HG03066 (cell line): ENCODE measurements around the gene SLCO2A1.

ENCODE experiments used
- ATAC-seq: cut with Tn5 transposase; IDR thresholded peaks from one replicate; pipeline ENCODE4 v1.9.1; 2021; ENCODE audit warnings: low read depth; ENCODE audit not compliant: unreplicated experiment

SLCO2A1 gene

DNA sequence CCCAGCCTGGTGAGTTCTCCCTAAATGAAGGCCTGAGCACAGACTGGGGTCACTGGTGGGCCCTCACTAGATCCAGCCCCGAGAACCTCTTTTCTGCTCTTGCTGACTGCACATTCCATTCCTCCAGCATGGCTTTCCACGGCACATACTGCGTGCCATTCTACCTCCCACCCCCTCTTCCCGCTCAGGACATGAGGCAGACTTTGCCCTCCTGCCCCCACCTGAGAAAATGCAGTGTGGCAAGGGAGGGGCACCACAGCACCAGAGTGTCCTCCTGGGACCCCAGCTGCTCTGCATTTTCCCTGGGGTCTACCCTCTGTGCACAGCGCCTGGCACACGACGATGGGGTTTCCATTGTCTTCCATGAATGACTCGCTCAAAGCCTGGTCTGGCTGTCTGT, 6.1 kb upstream of the SLCO2A1 start:
- no peak for ATAC-seq

DNA sequence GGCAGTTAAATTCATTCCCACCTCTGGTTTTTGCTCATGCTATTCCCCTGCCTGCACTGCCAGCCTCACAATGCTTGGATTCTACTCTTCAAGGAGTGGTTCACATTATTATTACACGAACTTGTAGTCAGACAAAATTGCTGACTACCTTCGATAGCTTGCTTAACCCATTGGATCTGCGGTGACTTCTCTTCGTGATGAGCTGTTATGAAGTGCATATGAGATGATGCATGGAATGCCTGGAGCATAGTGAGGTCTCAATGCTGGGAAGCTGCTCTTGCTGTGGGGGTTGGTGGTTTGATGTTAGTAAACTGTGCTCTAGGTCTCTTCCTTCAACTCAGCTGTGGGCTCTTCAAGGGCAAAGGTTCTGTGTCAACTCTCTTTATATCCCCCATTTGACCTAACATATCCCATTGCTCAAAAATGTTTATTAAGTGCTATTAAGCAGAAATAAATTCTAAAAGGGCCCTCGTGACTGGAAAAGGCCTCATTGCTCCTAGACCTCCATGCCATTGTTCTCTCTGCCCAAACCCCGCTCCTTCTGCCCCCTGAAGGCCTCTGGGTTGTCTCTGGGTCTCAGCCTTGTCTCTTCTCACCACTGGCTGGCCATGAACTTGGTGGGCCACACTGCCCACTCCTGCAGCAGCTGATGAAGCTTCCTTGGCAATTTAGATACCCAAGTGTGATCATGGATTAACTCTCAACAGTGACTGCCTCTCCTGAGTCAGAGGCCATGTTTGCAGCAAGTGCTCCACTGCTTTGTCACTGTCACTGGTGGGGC, 4.5 kb upstream of the SLCO2A1 start:
- no peak for ATAC-seq

DNA sequence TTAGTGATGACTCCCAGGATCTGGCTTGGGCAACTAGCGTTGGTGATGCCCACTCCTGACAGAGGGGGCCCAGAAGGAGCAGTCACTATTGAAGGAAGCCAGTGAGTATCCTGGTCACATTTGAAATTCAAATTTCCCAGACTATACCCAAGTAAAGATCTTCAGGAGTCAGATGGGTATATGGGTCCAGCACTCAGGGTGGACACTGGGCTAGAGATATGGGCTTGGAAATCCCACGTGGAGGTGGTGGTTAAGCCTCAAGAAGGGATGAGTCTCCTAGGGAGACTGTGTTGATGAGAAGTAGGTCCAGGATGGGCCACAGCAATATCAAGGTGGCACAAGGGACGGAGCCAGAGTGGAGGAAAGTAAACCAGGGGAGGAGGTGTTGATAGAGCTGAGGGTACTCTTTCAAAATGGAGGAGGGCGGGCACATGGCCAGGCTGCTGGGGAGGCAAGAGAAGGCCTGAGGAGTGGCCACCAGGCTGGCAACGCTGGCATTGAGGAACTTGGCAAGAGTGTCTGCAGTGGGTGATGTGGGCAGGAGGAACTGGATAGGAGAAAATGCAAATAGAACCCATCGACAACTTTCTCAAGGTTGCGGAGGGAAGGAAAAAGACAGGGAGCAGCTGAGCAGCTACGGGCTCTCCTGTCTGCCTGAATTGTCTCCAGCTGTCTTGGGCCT, 3.7 kb upstream of the SLCO2A1 start:
- ATAC-seq: no peak

GRCh38 chr3:134031348-134031915, 1.7 kb upstream of the SLCO2A1 start:
- no peak for ATAC-seq

- no peak for ATAC-seq
These were observed 938 bp upstream of the SLCO2A1 start for GRCh38 chr3:134030379-134031347.

- ATAC-seq: no peak
These were observed 430 bp downstream of the SLCO2A1 start for GRCh38 chr3:134029256-134029733.

GRCh38 chr3:134028486-134029255, 1.1 kb downstream of the SLCO2A1 start:
- no peak for ATAC-seq

GRCh38 chr3:134027631-134028030, 2.1 kb downstream of the SLCO2A1 start:
- ATAC-seq: no peak

GRCh38 chr3:134020135-134020680, 9.5 kb downstream of the SLCO2A1 start:
- no peak for ATAC-seq

DNA sequence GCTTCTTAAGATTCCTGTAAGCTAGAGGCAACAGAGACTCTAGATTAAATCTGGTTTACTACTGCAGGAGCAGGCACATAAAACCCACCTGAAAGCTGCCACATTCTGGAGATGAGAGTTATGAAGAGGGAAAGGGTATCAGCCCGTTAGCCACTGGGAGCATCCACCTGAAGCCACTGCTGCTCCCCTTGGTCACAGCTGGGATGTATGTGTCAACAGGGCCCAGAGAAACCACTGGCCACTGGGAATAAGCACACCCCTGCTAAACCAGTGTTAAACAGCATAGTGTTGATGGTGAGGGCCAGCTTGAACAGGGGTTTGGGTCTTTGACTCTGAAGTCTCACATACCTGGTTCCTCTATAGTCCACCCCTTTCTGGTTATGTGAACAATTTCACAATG, 10.9 kb downstream of the SLCO2A1 start:
- ATAC-seq: no peak

- ATAC-seq: no peak
These were observed 11.3 kb downstream of the SLCO2A1 start for GRCh38 chr3:134018406-134018805.

- no peak for ATAC-seq
These were observed 12.2 kb downstream of the SLCO2A1 start for GRCh38 chr3:134017490-134017889.

- no peak for ATAC-seq
These were observed 15.5 kb downstream of the SLCO2A1 start for GRCh38 chr3:134014270-134014669.

- no peak for ATAC-seq
These were observed 16.4 kb downstream of the SLCO2A1 start for GRCh38 chr3:134013280-134013679.

GRCh38 chr3:134009345-134010000, 20.3 kb downstream of the SLCO2A1 start:
- no peak for ATAC-seq

DNA sequence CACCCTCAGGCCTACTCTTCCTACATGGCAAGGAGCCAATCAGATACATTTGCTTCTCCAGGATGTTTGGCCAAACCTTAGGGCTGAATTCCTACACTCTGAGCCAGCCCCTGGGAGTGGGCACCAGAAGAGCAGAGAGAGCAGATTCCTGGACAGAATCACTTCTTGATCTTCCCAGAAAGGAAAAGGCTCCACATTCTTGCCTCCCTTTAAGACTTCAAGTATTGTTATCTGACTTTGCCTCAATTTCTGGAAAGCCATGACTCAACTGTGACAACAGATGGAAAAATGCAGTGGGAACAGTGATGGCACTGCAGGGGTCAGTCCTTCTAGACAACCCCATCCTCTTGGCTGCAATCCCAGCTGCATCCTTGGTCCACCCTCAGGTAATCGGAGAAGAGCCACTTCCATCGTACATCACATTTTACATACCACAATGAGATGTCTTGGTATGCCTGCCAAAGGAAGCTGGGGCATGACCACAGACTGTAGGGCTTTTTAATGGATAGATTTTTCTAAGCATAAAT, 21.0 kb downstream of the SLCO2A1 start:
- no peak for ATAC-seq

GRCh38 chr3:134007819-134008218, 21.9 kb downstream of the SLCO2A1 start:
- no peak for ATAC-seq

DNA sequence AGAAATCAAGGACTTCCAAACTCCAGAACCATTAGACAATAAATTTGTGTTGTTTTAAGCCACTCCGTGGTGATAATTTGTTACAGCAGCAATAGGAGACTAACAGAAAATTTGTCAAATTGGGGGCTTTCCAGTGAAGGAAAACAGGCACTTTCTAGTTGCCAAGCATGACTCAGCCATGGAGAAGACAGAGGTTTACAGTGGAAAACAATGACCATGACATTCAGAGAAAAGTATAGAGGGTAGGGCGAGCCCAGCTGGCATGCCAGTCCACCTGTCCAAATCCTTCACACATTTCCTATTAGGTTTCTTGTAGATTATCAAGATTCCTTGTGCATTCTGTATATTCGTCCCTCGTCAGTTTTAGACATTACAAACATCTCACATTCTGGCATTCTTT, 24.9 kb downstream of the SLCO2A1 start:
- ATAC-seq: no peak

DNA sequence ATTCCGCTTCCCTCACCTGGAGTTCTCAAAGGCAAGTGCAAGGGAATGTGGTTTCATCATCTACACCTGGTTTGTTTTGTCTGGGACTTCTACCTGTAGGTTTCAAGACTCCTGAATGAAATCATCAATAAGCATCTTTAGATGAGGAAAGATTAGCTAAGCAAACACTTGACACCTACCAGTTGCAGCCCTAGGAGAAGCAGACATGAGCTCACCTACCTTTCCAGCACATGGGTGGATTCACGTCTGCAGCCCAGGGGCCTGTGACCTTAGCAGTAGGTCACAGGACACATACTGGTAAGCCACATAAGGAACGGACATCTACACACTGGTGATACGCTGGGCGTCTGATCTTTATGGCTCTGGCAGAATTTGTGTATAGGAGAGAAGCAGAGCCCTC, 26.7 kb downstream of the SLCO2A1 start:
- ATAC-seq: no peak
